Endothelial cell of umbilical vein (primary cell): ENCODE results near the gene ZIC4. TPM values are rescaled to one million over a fixed set of nuclear protein-coding genes. Genes with fewer than 3 reads are reported as not detected.
A peak's percentile ranks its signal among the peaks of the same experiment; 100 is the strongest.

Experiments used
- BruUV-seq: library from RNA; stranded (reverse); fragments of 400-500 nt; replicated peaks from 2 replicates; lab custom pipeline; 2021; lab: Mats Ljungman, UMichigan
- CTCF ChIA-PET: fragments of 300-600, 350-600 bp; sonication (Branson Sonifier 250); formaldehyde crosslinking; loops from one replicate; lab custom pipeline; 2021; ENCODE audit warnings: antibody characterized with exemption, inconsistent platforms; lab: Charles Lee
- POLR2A ChIA-PET: fragments of 300-600, 350-600 bp; sonication (Branson Sonifier 250); formaldehyde crosslinking; loops from one replicate; lab custom pipeline; 2021; ENCODE audit warnings: antibody characterized with exemption, inconsistent platforms; lab: Charles Lee
- DNase-seq: peaks from one replicate; pipeline ENCODE4 v3.0.0-alpha.2; 2011; ENCODE audit warnings: low read depth, low spot score
- FAIRE-seq: peaks from 2 replicates; lab custom pipeline; 2011; peaks lifted over from hg19 to GRCh38; lab: Jason Lieb, UNC
- H2AFZ ChIP-seq: 2 replicates; pipeline ENCODE4 v1.6.0; 2012; ENCODE audit warnings: low read depth, low read length, control low read depth, inconsistent platforms
- H3K27ac ChIP-seq: 2 replicates; pipeline ENCODE4 v1.5.1; 2011; ENCODE audit warnings: low read depth, mild to moderate bottlenecking, control low read depth, low read length, moderate library complexity; ENCODE audit not compliant: insufficient read depth
- H3K27me3 ChIP-seq, 2 experiments: 2 replicates each; pipeline versions ENCODE4 v1.6.0 to v1.6.1; 2011; ENCODE audit warnings: low read length in 2 of 2, mixed read lengths in 1 of 2; ENCODE audit not compliant: control insufficient read depth in 2 of 2, insufficient read depth in 2 of 2
- H3K36me3 ChIP-seq, 2 experiments: 2 replicates in 1 of 2; 3 replicates in 1 of 2; pipeline ENCODE4 v1.5.1; 2011; ENCODE audit warnings: low read length in 2 of 2, mild to moderate bottlenecking in 1 of 2, moderate library complexity in 1 of 2; ENCODE audit not compliant: control insufficient read depth in 2 of 2, insufficient read depth in 2 of 2; ENCODE audit errors: extremely low read depth in 1 of 2
- H3K4me1 ChIP-seq: 3 replicates; pipeline ENCODE4 v1.5.1; 2011; ENCODE audit warnings: mild to moderate bottlenecking, low read length; ENCODE audit not compliant: control insufficient read depth, insufficient read depth; ENCODE audit errors: extremely low read depth
- H3K4me2 ChIP-seq: 2 replicates; pipeline ENCODE4 v1.6.1; 2011; ENCODE audit warnings: low read length, control low read depth, mixed read lengths; ENCODE audit not compliant: insufficient read depth
- H3K4me3 ChIP-seq, 3 experiments: fragments of 200-600 bp in 1 of 3; sonication (generic), shearing (Covaris generic) in 1 of 3; replicated peaks in 1 of 3; 2 replicates each; pipeline ENCODE4 v1.5.1; 2011 to 2016; ENCODE audit warnings: control low read depth in 3 of 3, low read length in 3 of 3, mild to moderate bottlenecking in 2 of 3, inconsistent platforms in 1 of 3, low read depth in 1 of 3, moderate library complexity in 1 of 3; ENCODE audit not compliant: insufficient read depth in 1 of 3
- H3K79me2 ChIP-seq: 2 replicates; pipeline ENCODE4 v1.6.0; 2012; ENCODE audit warnings: low read length, inconsistent platforms; ENCODE audit not compliant: control insufficient read depth, insufficient read depth
- H3K9ac ChIP-seq: replicated peaks from 2 replicates; pipeline ENCODE3; 2011; ENCODE audit warnings: low read length, control low read depth; ENCODE audit not compliant: insufficient read depth; ENCODE audit errors: extremely low read depth
- H3K9me1 ChIP-seq: replicated peaks from 3 replicates; pipeline ENCODE4 v1.6.0; 2011; ENCODE audit warnings: mild to moderate bottlenecking, low read length; ENCODE audit not compliant: control insufficient read depth, insufficient read depth; ENCODE audit errors: extremely low read depth
- H3K9me3 ChIP-seq: replicated peaks from 2 replicates; pipeline ENCODE4 v1.5.1; 2012; ENCODE audit warnings: low read length, inconsistent platforms; ENCODE audit not compliant: control insufficient read depth, insufficient read depth
- H4K20me1 ChIP-seq: replicated peaks from 2 replicates; pipeline ENCODE3; 2011; ENCODE audit warnings: mild to moderate bottlenecking, low read length; ENCODE audit not compliant: control insufficient read depth, insufficient read depth; ENCODE audit errors: extremely low read depth
- EZH2 ChIP-seq: IDR thresholded peaks from 2 replicates; pipeline ENCODE4 v1.6.1; 2012; ENCODE audit warnings: borderline replicate concordance, low read depth, mild to moderate bottlenecking, moderate library complexity, low read length, inconsistent platforms; ENCODE audit not compliant: severe bottlenecking
- FOS ChIP-seq: IDR thresholded peaks from 2 replicates; pipeline ENCODE4 v1.6.1; 2011; ENCODE audit warnings: mild to moderate bottlenecking, low read length, moderate library complexity, borderline replicate concordance; ENCODE audit not compliant: insufficient read depth
- GATA2 ChIP-seq: IDR thresholded peaks from 2 replicates; pipeline ENCODE4 v1.7.0; 2011; ENCODE audit warnings: low read depth, mild to moderate bottlenecking, moderate library complexity, mixed read lengths, low read length; ENCODE audit not compliant: insufficient read length, insufficient read depth
- JUN ChIP-seq: IDR thresholded peaks from 2 replicates; pipeline ENCODE4 v1.6.1; 2011; ENCODE audit warnings: borderline replicate concordance, low read depth; ENCODE audit not compliant: insufficient read length, insufficient read depth
- MAX ChIP-seq: IDR thresholded peaks from 2 replicates; pipeline ENCODE4 v1.6.1; 2011; ENCODE audit not compliant: insufficient read depth, insufficient read length
- POLR2A ChIP-seq: IDR thresholded peaks from 2 replicates; pipeline ENCODE4 v1.6.1; 2012; ENCODE audit warnings: low read depth, mild to moderate bottlenecking, control low read depth, low read length
- dilution Hi-C: fragments of 300-500 bp; cut with MboI; formaldehyde crosslinking; loops from one replicate; pipeline ENCODE4 v1.15.0; 2019; ENCODE audit warnings: low sequenced_read_pairs; ENCODE audit not compliant: extremely low pct_ligation_motif_present
- intact Hi-C: fragments of 100-400 bp; cut with micrococcal nuclease; formaldehyde crosslinking; loops from one replicate; pipeline ENCODE4 v1.10.0; 2022
- polyA plus RNA-seq, 4 experiments: library from polyadenylated mRNA; depleted of rRNA in 3 of 4; stranded (reverse) in 3 of 4; unstranded in 1 of 4; fragments of >200 nt; gene quantifications; 2 replicates each; pipeline versions ENCODE4 v1.2.1 to v1.2.3, GENCODE V29; 2011 to 2012; ENCODE audit warnings: missing spikeins in 1 of 4
- total RNA-seq: library from RNA; stranded (reverse); gene quantifications from 2 replicates; pipeline ENCODE4 v1.2.3, GENCODE V29; 2021

ZIC4 gene
- total and polyA plus RNA-seq, 2 donors (not counting 3 experiments of a cell fraction or from before 2014, with no cell fraction given) = not detected

DNA sequence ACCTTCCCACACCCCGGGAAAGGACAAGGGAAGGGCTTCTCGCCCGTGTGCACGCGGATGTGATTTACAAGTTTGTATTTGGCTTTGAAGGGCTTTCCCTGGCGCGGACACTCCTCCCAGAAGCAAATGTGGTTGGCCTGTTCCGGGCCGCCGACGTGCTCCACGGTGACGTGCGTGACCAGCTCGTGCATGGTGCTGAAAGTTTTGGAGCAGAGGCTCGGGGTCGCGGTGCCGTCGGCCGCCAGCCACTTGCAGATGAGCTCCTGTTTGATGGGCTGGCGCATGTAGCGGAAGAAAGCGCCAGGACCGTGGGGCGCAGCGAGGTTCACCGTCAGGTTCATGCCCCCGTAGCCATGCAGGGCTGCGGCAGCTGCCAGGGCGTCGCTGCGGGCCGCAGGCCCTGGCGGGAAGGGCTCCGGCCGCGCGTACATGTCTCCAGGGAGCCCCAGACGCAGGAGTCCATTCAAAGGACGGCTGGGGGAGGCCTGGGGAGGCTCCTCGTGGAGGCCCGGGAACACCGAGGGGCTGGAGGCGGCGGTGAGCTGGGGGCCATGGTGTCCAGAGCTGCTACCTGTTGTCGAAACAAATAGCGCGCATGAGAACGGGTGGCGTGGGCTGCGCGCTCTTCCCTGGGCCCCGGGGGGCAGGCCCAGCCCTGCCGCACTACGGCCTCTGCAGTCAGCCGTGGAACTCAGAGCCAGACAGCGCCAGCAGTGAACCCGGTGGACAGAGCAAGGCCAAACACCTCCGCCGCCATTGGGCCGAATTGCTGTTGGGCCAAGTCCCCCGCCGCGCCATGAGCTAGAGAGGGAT lies 10.2 kb downstream of the ZIC4 start:
- H3K4me3 ChIP-seq = no peak overlapping the region
- dilution Hi-C loops = no loop called here
- H3K27me3 ChIP-seq = peaks cover 86 to 94% of the 10 kb centered on the region in 2 experiments

DNA sequence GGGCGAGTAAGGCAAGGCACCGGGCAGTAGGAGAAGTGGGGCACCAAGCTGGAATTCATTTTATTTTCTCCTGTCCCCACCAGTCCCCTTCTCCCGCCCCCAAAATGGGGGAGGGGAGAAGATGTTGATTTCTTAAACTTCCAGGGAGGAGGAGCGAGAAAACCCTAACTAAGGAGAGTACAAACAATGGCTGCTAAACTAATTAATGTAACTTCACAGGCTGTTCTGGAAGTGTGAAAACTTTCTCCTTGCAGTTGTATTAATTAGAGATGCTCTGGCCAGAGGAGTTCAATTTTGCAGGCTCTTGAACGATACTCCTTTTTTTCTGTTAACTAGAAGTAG lies 11.5 kb downstream of the ZIC4 start:
- H3K27ac ChIP-seq = no peak overlapping the region
- intact Hi-C loops (no loop called here), dilution Hi-C loops (no loop called here)
- H3K4me2 ChIP-seq = no peak overlapping the region
- no peaks in the 10 kb centered on the region for H3K9me1 ChIP-seq
- H3K36me3 ChIP-seq = no peaks in the 10 kb centered on the region
- no peak overlapping the region for H3K9ac ChIP-seq
- ChIA-PET CTCF (interaction anchor here (0.8 to 1.2 kb wide), 2 partner anchors 11 to 683 kb away, joined by 4 to 5 read pairs; no protein-coding TSS in a partner anchor), POLR2A (no interaction called here)
- H3K79me2 ChIP-seq = no peaks in the 10 kb centered on the region
- DNase-seq (no peak), FAIRE-seq (no peak)
- no peaks in the 10 kb centered on the region for H4K20me1 ChIP-seq
- peaks cover 87 to 95% of the 10 kb centered on the region in 2 experiments for H3K27me3 ChIP-seq
- no peaks in the 10 kb centered on the region for H3K9me3 ChIP-seq
- peaks cover 6% of the 10 kb centered on the region for H3K4me1 ChIP-seq
- BruUV-seq = no TSS peak
- no peak overlapping the region for H3K4me3 ChIP-seq
- no peak overlapping the region for H2AFZ ChIP-seq
- TF ChIP-seq MAX (no peak), JUN (no peak), FOS (no peak)

More for the DNA sequence above, 10.2 kb downstream of the ZIC4 start:
- ChIA-PET POLR2A (no interaction called here), CTCF (interaction anchor here (0.6 to 1.7 kb wide), 4 partner anchors 9 to 681 kb away, joined by 3 to 5 read pairs (median 3); no protein-coding TSS in a partner anchor)
- peaks cover 6% of the 10 kb centered on the region for H3K4me1 ChIP-seq
- no peaks in the 10 kb centered on the region for H3K9me1 ChIP-seq
- intact Hi-C loops = no loop called here
- DNase-seq (no peak), FAIRE-seq (no peak)
- H3K36me3 ChIP-seq = no peaks in the 10 kb centered on the region
- no peak overlapping the region for H3K9ac ChIP-seq
- H3K4me2 ChIP-seq = no peak overlapping the region
- H2AFZ ChIP-seq = no peak overlapping the region
- H3K27ac ChIP-seq = no peak overlapping the region
- no peaks in the 10 kb centered on the region for H4K20me1 ChIP-seq
- TF ChIP-seq EZH2 (peak; percentile 85), POLR2A (no peak), GATA2 (no peak)
- no TSS peak for BruUV-seq
- H3K9me3 ChIP-seq = no peaks in the 10 kb centered on the region
- no peaks in the 10 kb centered on the region for H3K79me2 ChIP-seq
